Mesenchymal stem cell (in vitro differentiated cells and primary cell): Measurements from ENCODE around the gene CFAP410.
A peak's percentile ranks its signal among the peaks of the same experiment; 100 is the strongest.

Experiments
- DNase-seq: peaks from one replicate; pipeline ENCODE4 v3.0.0-alpha.2; 2013
- H2AFZ ChIP-seq: one replicate; pipeline ENCODE4 v1.6.1; 2013; ENCODE audit warnings: low read depth, mild to moderate bottlenecking, control low read depth, inconsistent platforms, low read length, moderate library complexity
- H2AK5ac ChIP-seq: 2 replicates; pipeline ENCODE4 v1.6.1; 2013; ENCODE audit warnings: low read length, moderate library complexity, mild to moderate bottlenecking, inconsistent platforms; ENCODE audit not compliant: severe bottlenecking
- H2BK120ac ChIP-seq: one replicate; pipeline ENCODE4 v1.6.1; 2013; ENCODE audit warnings: low read depth, mild to moderate bottlenecking, inconsistent platforms, low read length, moderate library complexity
- H2BK12ac ChIP-seq, 2 experiments: one replicate each; pipeline ENCODE4 v1.6.1; 2013; ENCODE audit warnings: inconsistent platforms in 2 of 2, low read length in 2 of 2, mild to moderate bottlenecking in 2 of 2, moderate library complexity in 2 of 2, control low read depth in 1 of 2
- H2BK15ac ChIP-seq: one replicate; pipeline ENCODE4 v1.6.1; 2013; ENCODE audit warnings: mild to moderate bottlenecking, low read depth, inconsistent platforms; ENCODE audit not compliant: poor library complexity, severe bottlenecking
- H2BK5ac ChIP-seq: 2 replicates; pipeline ENCODE4 v1.6.1; 2013; ENCODE audit warnings: low read depth, mild to moderate bottlenecking, low read length, control low read depth, inconsistent platforms; ENCODE audit not compliant: poor library complexity, severe bottlenecking
- H3K14ac ChIP-seq, 2 experiments: one replicate each; pipeline ENCODE4 v1.6.1; 2013; ENCODE audit warnings: inconsistent platforms in 2 of 2, low read length in 2 of 2, control low read depth in 1 of 2, mild to moderate bottlenecking in 1 of 2, moderate library complexity in 1 of 2
- H3K18ac ChIP-seq, 2 experiments: one replicate each; pipeline ENCODE4 v1.6.1; 2013; ENCODE audit warnings: inconsistent platforms in 2 of 2, low read length in 2 of 2, control low read depth in 1 of 2, low read depth in 1 of 2, mild to moderate bottlenecking in 1 of 2
- H3K23ac ChIP-seq, 2 experiments: one replicate each; pipeline ENCODE4 v1.6.1; 2013; ENCODE audit warnings: inconsistent platforms in 2 of 2, low read length in 2 of 2, mild to moderate bottlenecking in 2 of 2, moderate library complexity in 2 of 2, control low read depth in 1 of 2
- H3K27ac ChIP-seq: 2 replicates; pipeline ENCODE4 v1.5.1; 2013; ENCODE audit warnings: mild to moderate bottlenecking, moderate library complexity, low read length, control low read depth, inconsistent platforms; ENCODE audit not compliant: poor library complexity, severe bottlenecking
- H3K27me3 ChIP-seq, 2 experiments: 2 replicates each; pipeline versions ENCODE4 v1.6.1 to v1.7.0; 2013; ENCODE audit warnings: low read length in 2 of 2, mild to moderate bottlenecking in 2 of 2, moderate library complexity in 2 of 2, control low read depth in 1 of 2, inconsistent platforms in 1 of 2; ENCODE audit not compliant: control insufficient read depth in 1 of 2, insufficient read depth in 1 of 2
- H3K36me3 ChIP-seq, 2 experiments: 2 replicates each; pipeline versions ENCODE4 v1.6.1 to v1.7.0; 2013; ENCODE audit warnings: low read length in 2 of 2, control low read depth in 1 of 2, inconsistent platforms in 1 of 2, low read depth in 1 of 2, mild to moderate bottlenecking in 1 of 2; ENCODE audit not compliant: insufficient read depth in 2 of 2, control insufficient read depth in 1 of 2
- H3K4ac ChIP-seq, 2 experiments: one replicate each; pipeline ENCODE4 v1.6.1; 2013; ENCODE audit warnings: inconsistent platforms in 2 of 2, low read length in 2 of 2, mild to moderate bottlenecking in 2 of 2, moderate library complexity in 2 of 2, control low read depth in 1 of 2, low read depth in 1 of 2
- H3K4me1 ChIP-seq: 2 replicates; pipeline ENCODE4 v1.6.1; 2013; ENCODE audit warnings: low read depth, low read length, control low read depth; ENCODE audit not compliant: control insufficient read depth, insufficient read depth
- H3K4me2 ChIP-seq: 2 replicates; pipeline ENCODE4 v1.6.1; 2013; ENCODE audit warnings: low read length, mild to moderate bottlenecking, inconsistent platforms; ENCODE audit not compliant: poor library complexity, severe bottlenecking
- H3K4me3 ChIP-seq, 2 experiments: 2 replicates each; pipeline versions ENCODE4 v1.5.1 to v1.7.0; 2013; ENCODE audit warnings: low read length in 2 of 2, mild to moderate bottlenecking in 2 of 2, control low read depth in 1 of 2, low read depth in 1 of 2; ENCODE audit not compliant: insufficient read depth in 1 of 2
- H3K79me1 ChIP-seq: replicated peaks from 2 replicates; pipeline ENCODE4 v1.6.1; 2013; ENCODE audit warnings: mild to moderate bottlenecking, control low read depth, low read length, inconsistent platforms; ENCODE audit not compliant: poor library complexity, severe bottlenecking
- H3K9ac ChIP-seq: 2 replicates; pipeline ENCODE4 v1.7.0; 2013; ENCODE audit warnings: mild to moderate bottlenecking, low read length, moderate library complexity
- H3K9me3 ChIP-seq: 2 replicates; pipeline ENCODE4 v1.7.0; 2013; ENCODE audit warnings: mild to moderate bottlenecking, low read length; ENCODE audit not compliant: control insufficient read depth
- H4K8ac ChIP-seq: one replicate; pipeline ENCODE4 v1.6.1; 2013; ENCODE audit warnings: inconsistent platforms, mild to moderate bottlenecking, low read length, moderate library complexity
- H4K91ac ChIP-seq: one replicate; pipeline ENCODE4 v1.6.1; 2013; ENCODE audit warnings: mild to moderate bottlenecking, low read length, inconsistent platforms
- WGBS: methylation state at CpG from one replicate; pipeline ENCODE4 v1.1.7; 2013; ENCODE audit warnings: mixed read lengths; 5-methylcytosine and 5-hydroxymethylcytosine counted together

CFAP410 gene

GRCh38 chr21:44378646-44379514 lies 39.7 kb upstream of the CFAP410 start:
- Histone ChIP-seq H2AFZ (no peak overlapping the region), H3K9ac (no peak overlapping the region), H3K14ac (no peak overlapping the region), H3K4me1 (no peaks in the 10 kb centered on the region), H3K23ac (no peak overlapping the region), H2AK5ac (no peak overlapping the region), H4K91ac (peak overlapping the region; percentile 22), H3K27me3 (peaks cover 0 to 33% of the 10 kb centered on the region in 2 experiments), H2BK5ac (no peak overlapping the region), H2BK120ac (no peak overlapping the region), H3K9me3 (peaks cover 11% of the 10 kb centered on the region), H2BK15ac (no peak overlapping the region), H3K18ac (no peak overlapping the region), H4K8ac (no peak overlapping the region), H3K4me3 (no peak overlapping the region), H3K79me1 (no peaks in the 10 kb centered on the region), H3K4me2 (no peak overlapping the region), H2BK12ac (no peak overlapping the region), H3K36me3 (no peaks in the 10 kb centered on the region), H3K4ac (no peak overlapping the region), H3K27ac (no peak overlapping the region)
- no peak for DNase-seq
- WGBS = 90% methylated on average over 34 of the region's 34 CpGs

DNA sequence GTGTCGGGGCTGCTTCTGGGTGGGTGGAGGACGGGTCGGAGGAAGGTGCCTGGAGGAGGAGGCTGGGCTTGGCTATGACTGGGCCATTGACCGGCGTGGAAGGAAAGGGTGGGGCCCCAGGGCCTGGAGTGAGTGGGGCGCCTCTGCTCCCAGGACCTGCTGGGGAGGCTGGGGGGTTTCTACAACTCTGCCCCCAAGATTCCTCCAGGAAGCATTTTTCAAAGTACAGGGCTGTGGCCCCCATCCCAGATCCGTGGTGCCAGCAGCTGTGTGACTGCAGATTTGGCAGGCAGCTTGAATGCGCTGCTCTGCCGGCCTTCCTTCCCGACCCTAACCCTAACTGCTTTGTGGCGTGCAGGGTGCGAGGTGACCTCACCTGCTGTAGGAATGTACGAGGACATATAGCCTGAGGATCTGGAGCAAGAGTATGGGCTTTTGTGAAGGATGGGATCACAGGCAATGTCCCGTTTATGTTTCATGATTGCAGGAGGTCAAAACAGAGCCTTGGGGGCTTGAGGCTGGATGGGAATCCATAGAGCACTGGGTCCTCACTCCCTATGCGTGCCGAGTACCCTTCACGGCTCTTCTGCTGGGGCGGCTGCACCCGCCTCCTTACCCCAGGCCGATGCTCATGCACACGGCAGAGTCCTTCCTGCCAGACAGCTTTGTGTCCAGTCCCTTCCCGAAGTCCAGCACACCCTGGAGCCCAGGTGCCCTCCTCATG lies 38.9 kb upstream of the CFAP410 start:
- Histone ChIP-seq H2AFZ (no peak overlapping the region), H3K27me3 (peaks cover 0 to 33% of the 10 kb centered on the region in 2 experiments), H2BK15ac (no peak overlapping the region), H4K8ac (no peak overlapping the region), H4K91ac (no peak overlapping the region), H3K4me1 (no peaks in the 10 kb centered on the region), H3K4me3 (no peak overlapping the region), H3K4ac (no peak overlapping the region), H2BK5ac (no peak overlapping the region), H2AK5ac (no peak overlapping the region), H3K9me3 (peaks cover 8% of the 10 kb centered on the region), H3K14ac (no peak overlapping the region), H3K4me2 (no peak overlapping the region), H3K18ac (no peak overlapping the region), H2BK12ac (no peak overlapping the region), H2BK120ac (no peak overlapping the region), H3K23ac (no peak overlapping the region), H3K9ac (no peak overlapping the region), H3K27ac (no peak overlapping the region), H3K36me3 (no peaks in the 10 kb centered on the region), H3K79me1 (no peaks in the 10 kb centered on the region)
- 89% methylated on average over 21 of the region's 22 CpGs for WGBS
- DNase-seq = no peak

GRCh38 chr21:44377201-44377921 lies 38.2 kb upstream of the CFAP410 start:
- WGBS = 81% methylated on average over 24 of the region's 24 CpGs
- no peak overlapping the region for H3K4me2 ChIP-seq
- no peak overlapping the region for H2AFZ ChIP-seq

DNA sequence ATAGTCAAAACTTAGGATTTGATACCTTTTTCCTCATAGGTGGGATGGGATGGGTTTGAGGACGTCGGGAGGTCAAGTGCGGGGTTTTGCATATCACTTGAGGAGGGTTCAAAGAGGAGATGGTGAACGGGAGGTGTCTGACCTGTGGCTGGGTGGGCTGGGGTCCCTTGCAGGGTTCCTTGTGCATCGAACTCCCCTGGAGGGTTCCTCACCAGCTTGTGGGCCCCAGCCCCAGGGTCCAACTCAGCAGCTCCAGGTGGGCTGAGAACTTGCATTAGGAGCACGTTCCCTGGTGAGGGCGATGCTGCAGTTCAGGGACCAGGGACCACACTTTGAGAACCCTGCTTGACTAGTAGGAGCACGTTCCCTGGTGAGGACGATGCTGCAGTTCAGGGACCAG lies 37.4 kb upstream of the CFAP410 start:
- no peak for DNase-seq
- H3K23ac ChIP-seq = no peak overlapping the region
- no peak overlapping the region for H2AFZ ChIP-seq
- H3K14ac ChIP-seq = no peak overlapping the region
- no peak overlapping the region for H4K91ac ChIP-seq
- WGBS = 85% methylated on average over 9 of the region's 9 CpGs
- no peak overlapping the region for H4K8ac ChIP-seq
- no peak overlapping the region for H2AK5ac ChIP-seq
- no peak overlapping the region for H2BK15ac ChIP-seq
- H3K4ac ChIP-seq = no peak overlapping the region
- peaks cover 0 to 33% of the 10 kb centered on the region in 2 experiments for H3K27me3 ChIP-seq
- H3K9me3 ChIP-seq = no peaks in the 10 kb centered on the region
- no peak overlapping the region for H3K4me2 ChIP-seq
- no peak overlapping the region for H2BK120ac ChIP-seq
- H3K4me3 ChIP-seq = no peak overlapping the region
- H3K36me3 ChIP-seq = no peaks in the 10 kb centered on the region
- no peak overlapping the region for H3K27ac ChIP-seq
- H3K9ac ChIP-seq = no peak overlapping the region
- no peak overlapping the region for H2BK5ac ChIP-seq
- H3K4me1 ChIP-seq = no peaks in the 10 kb centered on the region
- H3K18ac ChIP-seq = no peak overlapping the region
- no peak overlapping the region for H2BK12ac ChIP-seq
- H3K79me1 ChIP-seq = no peaks in the 10 kb centered on the region

More at GRCh38 chr21:44377201-44377921, 38.2 kb upstream of the CFAP410 start:
- no peak overlapping the region for H3K4me3 ChIP-seq
- H2BK12ac ChIP-seq = no peak overlapping the region
- H3K9me3 ChIP-seq = peaks cover 2% of the 10 kb centered on the region
- no peak overlapping the region for H4K8ac ChIP-seq
- H3K23ac ChIP-seq = no peak overlapping the region
- DNase-seq = no peak
- H3K4ac ChIP-seq = no peak overlapping the region
- H3K9ac ChIP-seq = no peak overlapping the region
- no peak overlapping the region for H3K14ac ChIP-seq
- no peaks in the 10 kb centered on the region for H3K4me1 ChIP-seq
- peaks cover 0 to 33% of the 10 kb centered on the region in 2 experiments for H3K27me3 ChIP-seq
- no peak overlapping the region for H3K27ac ChIP-seq
- H3K36me3 ChIP-seq = no peaks in the 10 kb centered on the region
- H4K91ac ChIP-seq = no peak overlapping the region
- no peak overlapping the region for H2AK5ac ChIP-seq
- no peaks in the 10 kb centered on the region for H3K79me1 ChIP-seq
- H2BK120ac ChIP-seq = no peak overlapping the region
- H3K18ac ChIP-seq = no peak overlapping the region
- no peak overlapping the region for H2BK5ac ChIP-seq
- no peak overlapping the region for H2BK15ac ChIP-seq
